ENCODE results near the gene SNAPC2. TPM values are rescaled to one million over a fixed set of nuclear protein-coding genes. Genes with fewer than 3 reads are reported as not detected.

SNAPC2 gene
- total RNA-seq, 1 experiment from 2014 or later, result 63.0 TPM

DNA sequence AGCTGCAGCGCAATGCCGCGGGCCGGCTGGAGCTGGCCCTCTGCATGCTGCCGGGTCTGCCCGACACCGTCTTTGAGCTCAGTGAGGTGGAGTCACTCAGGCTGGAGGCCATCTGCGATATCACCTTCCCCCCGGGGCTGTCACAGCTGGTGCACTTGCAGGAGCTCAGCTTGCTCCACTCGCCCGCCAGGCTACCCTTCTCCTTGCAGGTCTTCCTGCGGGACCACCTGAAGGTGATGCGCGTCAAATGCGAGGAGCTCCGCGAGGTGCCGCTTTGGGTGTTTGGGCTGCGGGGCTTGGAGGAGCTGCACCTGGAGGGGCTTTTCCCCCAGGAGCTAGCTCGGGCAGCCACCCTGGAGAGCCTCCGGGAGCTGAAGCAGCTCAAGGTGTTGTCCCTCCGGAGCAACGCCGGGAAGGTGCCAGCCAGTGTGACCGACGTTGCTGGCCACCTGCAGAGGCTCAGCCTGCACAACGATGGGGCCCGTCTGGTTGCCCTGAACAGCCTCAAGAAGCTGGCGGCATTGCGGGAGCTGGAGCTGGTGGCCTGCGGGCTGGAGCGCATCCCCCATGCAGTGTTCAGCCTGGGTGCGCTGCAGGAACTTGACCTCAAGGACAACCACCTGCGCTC, 20.3 kb upstream of the SNAPC2 start:
- Histone ChIP-seq H3K27ac (ENCODE audit: low read length) (no peak overlapping the region), H3K4me3 (ENCODE audit: low read depth in 2 of 2, low read length in 2 of 2) (no peak overlapping the region), H3K36me3 (ENCODE audit: control insufficient read depth, insufficient read depth, low read length) (no peaks in the 10 kb centered on the region; the same call in 1 of the 2 replicates), H3K27me3 (ENCODE audit: control insufficient read depth, insufficient read depth, low read length) (no peaks in the 10 kb centered on the region), H3K9me3 (ENCODE audit: control insufficient read depth, insufficient read depth, low read depth, low read length) (no peaks in the 10 kb centered on the region), H3K4me1 (ENCODE audit: control insufficient read depth, insufficient read depth, low read length) (peaks cover under 1% of the 10 kb centered on the region; the same call in 1 of the 2 replicates)
- CTCF ChIA-PET, result interaction anchor here (0.5 kb wide), 1 partner anchor 521 kb away, joined by 4 read pairs; no protein-coding TSS in a partner anchor
- BruUV-seq (replicated peaks), result no TSS peak
- no peak for DNase-seq (ENCODE audit: low read depth, low spot score)
- intact Hi-C loops (cut with micrococcal nuclease; ENCODE audit: unreplicated experiment), result no loop called here
- in situ Hi-C loops (cut with HindIII; ENCODE audit: low pct_unique_long_range_greater_than_20kb, low sequenced_read_pairs), result no loop called here
- TF ChIP-seq POLR2AphosphoS5 (IDR thresholded peaks at IDR 0.05; ENCODE audit: low read depth, low read length) (no peak), SIN3A (IDR thresholded peaks at IDR 0.05; ENCODE audit: borderline replicate concordance, insufficient read depth, low read depth, low read length) (no peak), TCF7L2 (IDR thresholded peaks at IDR 0.05; ENCODE audit: low read depth, low read length) (no peak)
- TF ChIP-seq, protein P1, sequence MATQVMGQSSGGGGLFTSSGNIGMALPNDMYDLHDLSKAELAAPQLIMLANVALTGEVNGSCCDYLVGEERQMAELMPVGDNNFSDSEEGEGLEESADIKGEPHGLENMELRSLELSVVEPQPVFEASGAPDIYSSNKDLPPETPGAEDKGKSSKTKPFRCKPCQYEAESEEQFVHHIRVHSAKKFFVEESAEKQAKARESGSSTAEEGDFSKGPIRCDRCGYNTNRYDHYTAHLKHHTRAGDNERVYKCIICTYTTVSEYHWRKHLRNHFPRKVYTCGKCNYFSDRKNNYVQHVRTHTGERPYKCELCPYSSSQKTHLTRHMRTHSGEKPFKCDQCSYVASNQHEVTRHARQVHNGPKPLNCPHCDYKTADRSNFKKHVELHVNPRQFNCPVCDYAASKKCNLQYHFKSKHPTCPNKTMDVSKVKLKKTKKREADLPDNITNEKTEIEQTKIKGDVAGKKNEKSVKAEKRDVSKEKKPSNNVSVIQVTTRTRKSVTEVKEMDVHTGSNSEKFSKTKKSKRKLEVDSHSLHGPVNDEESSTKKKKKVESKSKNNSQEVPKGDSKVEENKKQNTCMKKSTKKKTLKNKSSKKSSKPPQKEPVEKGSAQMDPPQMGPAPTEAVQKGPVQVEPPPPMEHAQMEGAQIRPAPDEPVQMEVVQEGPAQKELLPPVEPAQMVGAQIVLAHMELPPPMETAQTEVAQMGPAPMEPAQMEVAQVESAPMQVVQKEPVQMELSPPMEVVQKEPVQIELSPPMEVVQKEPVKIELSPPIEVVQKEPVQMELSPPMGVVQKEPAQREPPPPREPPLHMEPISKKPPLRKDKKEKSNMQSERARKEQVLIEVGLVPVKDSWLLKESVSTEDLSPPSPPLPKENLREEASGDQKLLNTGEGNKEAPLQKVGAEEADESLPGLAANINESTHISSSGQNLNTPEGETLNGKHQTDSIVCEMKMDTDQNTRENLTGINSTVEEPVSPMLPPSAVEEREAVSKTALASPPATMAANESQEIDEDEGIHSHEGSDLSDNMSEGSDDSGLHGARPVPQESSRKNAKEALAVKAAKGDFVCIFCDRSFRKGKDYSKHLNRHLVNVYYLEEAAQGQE (IDR thresholded peaks at IDR 0.05; ENCODE audit: insufficient read depth in 1 of 2, low read depth in 2 of 2, low read length in 1 of 2), result no peak
- TF ChIP-seq, protein P2, sequence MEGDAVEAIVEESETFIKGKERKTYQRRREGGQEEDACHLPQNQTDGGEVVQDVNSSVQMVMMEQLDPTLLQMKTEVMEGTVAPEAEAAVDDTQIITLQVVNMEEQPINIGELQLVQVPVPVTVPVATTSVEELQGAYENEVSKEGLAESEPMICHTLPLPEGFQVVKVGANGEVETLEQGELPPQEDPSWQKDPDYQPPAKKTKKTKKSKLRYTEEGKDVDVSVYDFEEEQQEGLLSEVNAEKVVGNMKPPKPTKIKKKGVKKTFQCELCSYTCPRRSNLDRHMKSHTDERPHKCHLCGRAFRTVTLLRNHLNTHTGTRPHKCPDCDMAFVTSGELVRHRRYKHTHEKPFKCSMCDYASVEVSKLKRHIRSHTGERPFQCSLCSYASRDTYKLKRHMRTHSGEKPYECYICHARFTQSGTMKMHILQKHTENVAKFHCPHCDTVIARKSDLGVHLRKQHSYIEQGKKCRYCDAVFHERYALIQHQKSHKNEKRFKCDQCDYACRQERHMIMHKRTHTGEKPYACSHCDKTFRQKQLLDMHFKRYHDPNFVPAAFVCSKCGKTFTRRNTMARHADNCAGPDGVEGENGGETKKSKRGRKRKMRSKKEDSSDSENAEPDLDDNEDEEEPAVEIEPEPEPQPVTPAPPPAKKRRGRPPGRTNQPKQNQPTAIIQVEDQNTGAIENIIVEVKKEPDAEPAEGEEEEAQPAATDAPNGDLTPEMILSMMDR (IDR thresholded peaks at IDR 0.05), result no peak
- POLR2A ChIA-PET, result no interaction called here
- no peak for ATAC-seq

DNA sequence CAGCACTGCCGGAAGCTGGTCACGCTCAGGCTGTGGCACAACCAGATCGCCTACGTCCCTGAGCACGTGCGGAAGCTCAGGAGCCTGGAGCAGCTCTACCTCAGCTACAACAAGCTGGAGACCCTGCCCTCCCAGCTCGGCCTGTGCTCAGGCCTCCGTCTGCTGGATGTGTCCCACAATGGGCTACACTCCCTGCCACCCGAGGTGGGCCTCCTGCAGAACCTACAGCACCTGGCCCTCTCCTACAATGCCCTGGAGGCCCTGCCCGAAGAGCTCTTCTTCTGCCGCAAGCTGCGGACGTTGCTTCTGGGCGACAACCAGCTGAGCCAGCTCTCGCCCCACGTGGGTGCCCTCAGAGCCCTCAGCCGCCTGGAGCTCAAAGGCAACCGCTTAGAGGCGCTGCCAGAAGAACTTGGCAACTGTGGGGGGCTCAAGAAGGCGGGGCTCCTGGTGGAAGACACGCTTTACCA, 19.7 kb upstream of the SNAPC2 start:
- DNase-seq (ENCODE audit: low read depth, low spot score) (no peak), ATAC-seq (no peak)
- Histone ChIP-seq H3K36me3 (ENCODE audit: control insufficient read depth, insufficient read depth, low read length) (no peaks in the 10 kb centered on the region; the same call in 1 of the 2 replicates), H3K4me1 (ENCODE audit: control insufficient read depth, insufficient read depth, low read length) (peaks cover 6% of the 10 kb centered on the region; the same call in 1 of the 2 replicates), H3K9me3 (ENCODE audit: control insufficient read depth, insufficient read depth, low read depth, low read length) (no peaks in the 10 kb centered on the region), H3K4me3 (ENCODE audit: low read depth in 2 of 2, low read length in 2 of 2) (no peak overlapping the region), H3K27ac (ENCODE audit: low read length) (no peak overlapping the region), H3K27me3 (ENCODE audit: control insufficient read depth, insufficient read depth, low read length) (no peaks in the 10 kb centered on the region)
- intact Hi-C loops (cut with micrococcal nuclease; ENCODE audit: unreplicated experiment) (no loop called here), in situ Hi-C loops (cut with HindIII; ENCODE audit: low pct_unique_long_range_greater_than_20kb, low sequenced_read_pairs) (no loop called here)
- TF ChIP-seq, protein P2 (IDR thresholded peaks at IDR 0.05), result no peak
- TF ChIP-seq, protein P1 (IDR thresholded peaks at IDR 0.05; ENCODE audit: insufficient read depth in 1 of 2, low read depth in 2 of 2, low read length in 1 of 2), result no peak
- TF ChIP-seq SIN3A (IDR thresholded peaks at IDR 0.05; ENCODE audit: borderline replicate concordance, insufficient read depth, low read depth, low read length), result no peak
- no peak for TF ChIP-seq TCF7L2 (IDR thresholded peaks at IDR 0.05; ENCODE audit: low read depth, low read length)
- TF ChIP-seq POLR2AphosphoS5 (IDR thresholded peaks at IDR 0.05; ENCODE audit: low read depth, low read length), result no peak
- ChIA-PET CTCF (no interaction called here), POLR2A (no interaction called here)
- no TSS peak for BruUV-seq (replicated peaks)

Measured in Panc1 (cell line).